IMR-90 (cell line): ENCODE measurements around the gene RPS27A.
A peak's percentile ranks its signal among the peaks of the same experiment; 100 is the strongest.

ENCODE experiments used
- BHLHE40 ChIP-seq: fragments of 150-350 bp; IDR thresholded peaks from 2 replicates; pipeline ENCODE4 v1.6.1; 2016; ENCODE audit warnings: mild to moderate bottlenecking, low read depth, low read length
- CEBPB ChIP-seq: IDR thresholded peaks from 2 replicates; pipeline ENCODE4 v1.6.1; 2012; ENCODE audit warnings: low read depth, low read length, improper control_type of control experiment
- MAZ ChIP-seq: IDR thresholded peaks from 2 replicates; pipeline ENCODE4 v1.6.1; 2012; ENCODE audit warnings: low read depth, mild to moderate bottlenecking, low read length, improper control_type of control experiment, moderate library complexity, borderline replicate concordance
- MXI1 ChIP-seq: IDR thresholded peaks from 2 replicates; pipeline ENCODE4 v1.6.1; 2012; ENCODE audit warnings: low read depth, mild to moderate bottlenecking, low read length, moderate library complexity, borderline replicate concordance
- NFE2L2 ChIP-seq: fragments of 150-350 bp; IDR thresholded peaks from 2 replicates; pipeline ENCODE4 v1.6.1; 2016; ENCODE audit warnings: low read depth, mild to moderate bottlenecking, low read length
- POLR2A ChIP-seq: IDR thresholded peaks from 2 replicates; pipeline ENCODE4 v1.6.1; 2012; ENCODE audit warnings: mild to moderate bottlenecking, low read depth, low read length
- RAD21 ChIP-seq: IDR thresholded peaks from 2 replicates; pipeline ENCODE4 v1.6.1; 2012; ENCODE audit warnings: low read length, improper control_type of control experiment
- RFX5 ChIP-seq: IDR thresholded peaks from 2 replicates; pipeline ENCODE4 v1.8.0; 2012; ENCODE audit warnings: low read depth, mild to moderate bottlenecking, low read length, moderate library complexity
- TF ChIP-seq, protein P1 (sequence below): fragments of 150-350 bp; IDR thresholded peaks from 2 replicates; pipeline ENCODE4 v1.6.1; 2017; ENCODE audit warnings: mild to moderate bottlenecking, antibody characterized with exemption, low read length, low read depth
- TF ChIP-seq, protein P2 (sequence below): conservative IDR thresholded peaks from 2 replicates; pipeline ENCODE4 v1.5.1; 2012; ENCODE audit warnings: mild to moderate bottlenecking, low read depth, low read length, improper control_type of control experiment

DNA sequence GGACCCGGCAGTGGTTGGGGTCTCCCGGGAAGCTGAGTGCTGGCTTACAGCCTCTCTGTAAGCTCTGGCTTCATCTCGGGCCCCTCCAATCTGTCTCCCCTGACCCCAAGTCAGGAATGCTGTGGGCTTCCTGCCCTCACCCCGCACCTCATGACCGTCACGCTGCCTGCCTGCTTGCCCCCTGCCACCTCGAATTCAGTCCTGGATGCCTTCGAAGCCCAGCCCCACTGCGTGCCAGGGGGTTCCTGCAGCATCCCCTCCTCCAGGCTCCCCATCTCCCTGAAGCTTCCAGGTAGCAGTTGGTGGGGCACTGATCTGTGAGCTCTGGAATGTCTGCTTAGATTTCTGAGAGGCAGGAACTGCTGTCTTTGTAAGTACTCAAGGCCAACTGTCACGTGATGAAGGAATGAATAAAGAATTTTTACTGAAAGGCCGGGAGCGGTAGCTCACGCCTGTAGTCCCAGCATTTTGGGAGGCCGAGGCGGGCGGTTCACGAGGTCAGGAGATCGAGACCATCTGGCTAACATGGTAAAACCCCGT lies 6.9 kb upstream of the RPS27A start:
- TF ChIP-seq MXI1 = no peak
- TF ChIP-seq, protein P1, sequence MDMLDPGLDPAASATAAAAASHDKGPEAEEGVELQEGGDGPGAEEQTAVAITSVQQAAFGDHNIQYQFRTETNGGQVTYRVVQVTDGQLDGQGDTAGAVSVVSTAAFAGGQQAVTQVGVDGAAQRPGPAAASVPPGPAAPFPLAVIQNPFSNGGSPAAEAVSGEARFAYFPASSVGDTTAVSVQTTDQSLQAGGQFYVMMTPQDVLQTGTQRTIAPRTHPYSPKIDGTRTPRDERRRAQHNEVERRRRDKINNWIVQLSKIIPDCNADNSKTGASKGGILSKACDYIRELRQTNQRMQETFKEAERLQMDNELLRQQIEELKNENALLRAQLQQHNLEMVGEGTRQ = 0 out of 2 replicates have a peak, but pooled peaks have one; percentile 9
- TF ChIP-seq, protein P2, sequence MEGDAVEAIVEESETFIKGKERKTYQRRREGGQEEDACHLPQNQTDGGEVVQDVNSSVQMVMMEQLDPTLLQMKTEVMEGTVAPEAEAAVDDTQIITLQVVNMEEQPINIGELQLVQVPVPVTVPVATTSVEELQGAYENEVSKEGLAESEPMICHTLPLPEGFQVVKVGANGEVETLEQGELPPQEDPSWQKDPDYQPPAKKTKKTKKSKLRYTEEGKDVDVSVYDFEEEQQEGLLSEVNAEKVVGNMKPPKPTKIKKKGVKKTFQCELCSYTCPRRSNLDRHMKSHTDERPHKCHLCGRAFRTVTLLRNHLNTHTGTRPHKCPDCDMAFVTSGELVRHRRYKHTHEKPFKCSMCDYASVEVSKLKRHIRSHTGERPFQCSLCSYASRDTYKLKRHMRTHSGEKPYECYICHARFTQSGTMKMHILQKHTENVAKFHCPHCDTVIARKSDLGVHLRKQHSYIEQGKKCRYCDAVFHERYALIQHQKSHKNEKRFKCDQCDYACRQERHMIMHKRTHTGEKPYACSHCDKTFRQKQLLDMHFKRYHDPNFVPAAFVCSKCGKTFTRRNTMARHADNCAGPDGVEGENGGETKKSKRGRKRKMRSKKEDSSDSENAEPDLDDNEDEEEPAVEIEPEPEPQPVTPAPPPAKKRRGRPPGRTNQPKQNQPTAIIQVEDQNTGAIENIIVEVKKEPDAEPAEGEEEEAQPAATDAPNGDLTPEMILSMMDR = no peak
- no peak for TF ChIP-seq POLR2A
- TF ChIP-seq MAZ = no peak
- no peak for TF ChIP-seq RAD21
- no peak for TF ChIP-seq RFX5
- no peak for TF ChIP-seq CEBPB
- TF ChIP-seq BHLHE40 = no peak
- no peak for TF ChIP-seq NFE2L2
